Activated T-cell treated with anti-CD3 and anti-CD28 coated beads for 4 hours (primary cell): ENCODE measurements around the gene AQP2.
"Not testable (repeated sequence)": the region's sequence is repeated elsewhere in the genome, so short reads cannot be mapped to it uniquely, and the experiment has no call there.

Experiments used
- DNase-seq: peaks from one replicate; pipeline ENCODE4 v3.0.0-alpha.2; 2020

AQP2 gene

GRCh38 chr12:49971141-49971540 is 20.6 kb downstream of the AQP2 start:
- DNase-seq: no peak

GRCh38 chr12:49972129-49972528 is 21.6 kb downstream of the AQP2 start:
- no peak for DNase-seq

GRCh38 chr12:49972641-49973360 is 22.3 kb downstream of the AQP2 start, which contains the start of gene AQP6:
AQP6 (plus strand) TSS chr12:49972947; CDS start chr12:49973174, 227 bp downstream.
- no peak for DNase-seq

- DNase-seq: no peak
Observed at GRCh38 chr12:49973361-49973830, 22.9 kb downstream of the AQP2 start.

GRCh38 chr12:49974231-49974675 is 23.7 kb downstream of the AQP2 start:
- DNase-seq: no peak

GRCh38 chr12:49974677-49975317 is 24.3 kb downstream of the AQP2 start:
- no peak for DNase-seq

- DNase-seq: no peak
Observed at GRCh38 chr12:49975318-49975761, 24.8 kb downstream of the AQP2 start.

GRCh38 chr12:49976557-49976956 is 26.0 kb downstream of the AQP2 start:
- no peak for DNase-seq

- no peak for DNase-seq
Observed at GRCh38 chr12:49978125-49978524, 27.6 kb downstream of the AQP2 start.

GRCh38 chr12:49979016-49979586 is 28.6 kb downstream of the AQP2 start:
- DNase-seq: no peak

GRCh38 chr12:49979791-49980190 is 29.3 kb downstream of the AQP2 start:
- no peak for DNase-seq

- DNase-seq: no peak
Observed at GRCh38 chr12:49980501-49981349, 30.2 kb downstream of the AQP2 start.

GRCh38 chr12:49982246-49983087 is 31.9 kb downstream of the AQP2 start:
- no peak for DNase-seq

- no peak for DNase-seq
Observed at GRCh38 chr12:49983892-49984291, 33.4 kb downstream of the AQP2 start.

- no peak for DNase-seq
Observed at GRCh38 chr12:49984476-49985359, 34.2 kb downstream of the AQP2 start.

GRCh38 chr12:49985981-49986380 is 35.4 kb downstream of the AQP2 start:
- no peak for DNase-seq

- DNase-seq: not testable (repeated sequence)
Observed at GRCh38 chr12:49986476-49986875, 35.9 kb downstream of the AQP2 start.

- no peak for DNase-seq
Observed at GRCh38 chr12:49987625-49988303, 37.2 kb downstream of the AQP2 start.

- not testable (repeated sequence) for DNase-seq
Observed at GRCh38 chr12:49989400-49989799, 38.9 kb downstream of the AQP2 start.

GRCh38 chr12:49990273-49990672 is 39.7 kb downstream of the AQP2 start:
- DNase-seq: no peak
